Activated T-cell treated with anti-CD3 and anti-CD28 coated beads, Interleukin-2, amount 50 U/mL, for 4 hours (primary cell): ENCODE data around the gene ANXA2R. TPM values are rescaled to one million over a fixed set of nuclear protein-coding genes. Genes with fewer than 3 reads are reported as not detected.
A peak's percentile ranks its signal among the peaks of the same experiment; 100 is the strongest.
"Not testable (repeated sequence)": the region's sequence is repeated elsewhere in the genome, so short reads cannot be mapped to it uniquely, and the experiment has no call there.

ENCODE experiments used
- ATAC-seq, 2 donors: fragments of 200-7000 bp; cut with Tn5 transposase; one replicate each; pipeline ENCODE4 v1.10.0; 2021
- DNase-seq: peaks from one replicate; pipeline ENCODE4 v3.0.0-alpha.2; 2020
- H3K27me3 Mint-ChIP-seq: one replicate; pipeline ENCODE4 v1.8.0; 2021; ENCODE audit warnings: low read depth, mixed read lengths
- H3K36me3 Mint-ChIP-seq: one replicate; pipeline ENCODE4 v1.8.0; 2022; ENCODE audit warnings: mixed read lengths; ENCODE audit not compliant: insufficient read depth
- H3K4me1 Mint-ChIP-seq: one replicate; pipeline ENCODE4 v1.8.0; 2021; ENCODE audit warnings: low read depth, mixed read lengths
- H3K4me3 Mint-ChIP-seq: one replicate; pipeline ENCODE4 v1.8.0; 2021; ENCODE audit warnings: mild to moderate bottlenecking, moderate library complexity, mixed read lengths
- H3K9me3 Mint-ChIP-seq: one replicate; pipeline ENCODE4 v1.8.0; 2021; ENCODE audit warnings: mixed read lengths
- total RNA-seq, 3 donors: library from RNA; stranded (reverse); gene quantifications; one replicate each; pipeline ENCODE4 v1.2.1, GENCODE V29; 2021

The ANXA2R gene
- total RNA-seq, 3 donors from 2014 or later: 2.6 to 4.0 (median 3.5) TPM

DNA sequence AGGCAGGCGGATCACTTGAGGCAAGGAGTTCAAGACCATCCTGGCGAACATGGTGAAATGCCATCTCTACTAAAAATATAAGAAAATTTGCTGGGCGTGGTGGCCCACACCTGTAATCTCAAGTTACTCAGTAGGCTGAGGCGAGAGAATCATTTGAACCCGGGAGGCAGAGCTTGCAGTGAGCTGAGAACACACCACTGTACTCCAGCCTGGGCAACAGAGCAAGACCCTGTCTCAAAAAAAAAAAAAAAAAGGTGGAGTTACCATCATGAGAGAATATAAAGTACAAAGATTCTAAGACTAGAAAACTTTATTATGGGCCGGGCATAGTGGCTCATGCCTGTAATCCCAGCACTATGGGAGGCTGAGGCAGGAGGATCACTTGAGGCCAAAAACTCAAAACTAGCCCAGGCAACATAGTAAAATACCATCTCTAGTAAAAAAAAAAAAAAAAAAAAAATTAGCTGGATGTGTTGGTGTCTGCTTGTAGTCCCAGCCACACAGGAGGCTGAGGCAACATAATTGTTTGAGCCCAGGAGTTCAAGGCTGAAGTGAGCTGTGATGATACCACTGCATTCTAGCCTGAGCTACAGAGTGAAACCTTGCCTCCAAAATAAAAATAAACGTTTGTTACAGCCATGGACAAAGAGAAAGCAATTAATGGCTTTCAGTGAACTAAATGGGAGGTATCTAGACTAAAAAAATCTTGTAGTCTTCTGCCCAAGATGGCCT is 12.9 kb downstream of the ANXA2R start:
- no peak for DNase-seq
- peaks cover 2% of the 10 kb centered on the region for H3K36me3 Mint-ChIP-seq
- ATAC-seq: no peak
- no peaks in the 10 kb centered on the region for H3K27me3 Mint-ChIP-seq
- H3K4me3 Mint-ChIP-seq: no peak overlapping the region
- H3K9me3 Mint-ChIP-seq: no peaks in the 10 kb centered on the region
- peaks cover 23% of the 10 kb centered on the region for H3K4me1 Mint-ChIP-seq

DNA sequence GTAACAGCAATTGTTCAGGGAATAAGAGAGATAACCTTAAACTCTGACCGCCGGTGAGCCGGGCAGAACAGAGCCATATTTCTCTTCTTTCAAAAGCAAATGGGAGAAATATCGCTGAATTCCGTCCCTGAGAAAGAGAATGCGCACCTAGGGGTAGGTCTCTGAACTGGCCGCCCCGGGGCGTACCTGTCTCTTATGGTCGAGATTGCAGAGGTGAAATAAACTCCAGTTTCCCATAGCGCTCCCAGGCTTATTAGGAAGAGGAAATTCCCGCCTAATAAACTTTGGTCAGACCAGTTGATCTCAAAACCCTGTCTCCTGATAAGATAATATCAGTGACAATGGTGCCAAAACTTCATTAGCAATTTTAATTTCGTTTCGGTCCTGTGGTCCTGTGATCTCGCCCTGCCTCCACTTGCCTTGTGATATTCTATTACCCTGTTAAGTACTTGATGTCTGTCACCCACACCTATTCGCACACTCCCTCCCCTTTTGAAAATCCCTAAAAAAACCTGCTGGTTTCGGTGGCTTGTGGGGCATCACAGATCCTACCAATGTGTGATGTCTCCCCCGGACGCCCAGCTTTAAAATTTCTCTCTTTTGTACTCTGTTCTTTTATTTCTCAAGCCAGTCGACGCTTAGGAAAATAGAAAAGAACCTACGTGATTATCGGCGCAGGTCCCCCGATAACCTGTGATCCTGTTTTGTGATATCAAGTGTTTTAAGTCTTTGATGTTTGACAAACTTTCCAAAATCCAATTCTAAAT is 14.8 kb downstream of the ANXA2R start:
- not testable (repeated sequence) for ATAC-seq

DNA sequence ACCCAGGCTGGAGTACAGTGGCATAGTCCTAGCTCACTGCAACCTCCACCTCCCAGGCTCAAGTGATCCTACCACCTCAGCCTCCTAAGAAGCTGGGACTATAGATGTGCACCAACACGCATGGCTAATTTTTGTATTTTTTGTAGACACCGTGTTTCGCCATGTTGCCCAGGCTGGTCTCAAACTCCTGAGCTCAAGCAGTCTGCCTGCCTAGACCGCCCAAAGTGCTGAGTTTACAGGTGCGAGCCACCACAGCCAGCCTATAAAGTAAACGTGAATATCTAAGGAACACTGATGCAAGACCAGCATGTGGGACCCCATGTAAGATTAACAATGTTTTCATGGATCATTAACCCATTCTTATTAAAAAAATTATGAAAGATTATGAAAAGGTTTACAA is 15.9 kb downstream of the ANXA2R start:
- Mint-ChIP-seq H3K4me3 (no peak overlapping the region), H3K4me1 (peaks cover 25% of the 10 kb centered on the region), H3K27me3 (no peaks in the 10 kb centered on the region), H3K36me3 (peaks cover 2% of the 10 kb centered on the region), H3K9me3 (no peaks in the 10 kb centered on the region)
- DNase-seq (no peak), ATAC-seq (no peak)

More for the DNA sequence above, 14.8 kb downstream of the ANXA2R start:
- H3K27me3 Mint-ChIP-seq, DNase-seq, H3K4me3 Mint-ChIP-seq, H3K36me3 Mint-ChIP-seq, H3K9me3 Mint-ChIP-seq: not testable (repeated sequence)
- peaks cover 30% of the 10 kb centered on the region for H3K4me1 Mint-ChIP-seq

DNA sequence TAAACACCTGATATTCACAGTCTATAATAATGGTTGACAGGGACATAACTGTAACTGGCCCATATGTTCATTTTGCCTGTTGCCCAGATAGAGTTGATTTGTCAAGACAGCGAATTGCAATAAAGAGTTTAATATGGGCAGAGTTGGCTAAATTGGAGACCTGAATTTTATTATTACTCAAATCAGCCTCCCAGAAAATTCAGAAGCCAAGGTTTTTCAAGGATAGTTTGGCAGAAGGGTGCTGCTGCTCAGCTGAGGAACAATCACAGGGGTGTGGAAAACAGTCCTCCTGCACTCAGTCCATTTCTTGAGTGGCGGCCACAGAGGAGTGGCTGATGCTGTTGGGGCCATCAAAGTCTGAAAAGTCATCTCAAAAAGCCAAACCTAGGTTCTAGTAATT is 19.0 kb downstream of the ANXA2R start:
- ATAC-seq: no peak
- Mint-ChIP-seq H3K4me1 (peaks cover 29% of the 10 kb centered on the region), H3K27me3 (no peaks in the 10 kb centered on the region), H3K36me3 (peaks cover 2% of the 10 kb centered on the region), H3K9me3 (no peaks in the 10 kb centered on the region), H3K4me3 (peak overlapping the region; percentile 97)
- no peak for DNase-seq

DNA sequence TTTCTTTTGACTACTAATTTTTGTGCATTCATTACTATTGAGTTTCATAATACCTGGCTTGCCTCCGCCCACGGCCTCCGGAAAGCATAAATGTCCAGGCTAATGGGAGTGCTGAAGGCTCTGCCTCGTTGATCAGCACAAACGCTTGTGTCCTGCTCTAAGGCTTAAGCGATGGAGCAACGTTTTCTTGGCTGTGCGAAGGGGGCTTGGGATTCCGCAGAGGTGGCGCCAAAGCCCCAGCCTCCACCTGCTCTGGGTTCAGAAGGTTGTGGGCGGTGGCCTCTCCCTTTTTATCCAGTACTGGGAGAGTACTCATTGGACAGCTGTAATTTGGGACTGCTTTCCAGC is 19.7 kb downstream of the ANXA2R start:
- no peaks in the 10 kb centered on the region for H3K9me3 Mint-ChIP-seq
- H3K4me1 Mint-ChIP-seq: peaks cover 36% of the 10 kb centered on the region
- peak overlapping the region; percentile 97 for H3K4me3 Mint-ChIP-seq
- no peaks in the 10 kb centered on the region for H3K27me3 Mint-ChIP-seq
- ATAC-seq (no peak), DNase-seq (no peak)
- H3K36me3 Mint-ChIP-seq: no peaks in the 10 kb centered on the region

DNA sequence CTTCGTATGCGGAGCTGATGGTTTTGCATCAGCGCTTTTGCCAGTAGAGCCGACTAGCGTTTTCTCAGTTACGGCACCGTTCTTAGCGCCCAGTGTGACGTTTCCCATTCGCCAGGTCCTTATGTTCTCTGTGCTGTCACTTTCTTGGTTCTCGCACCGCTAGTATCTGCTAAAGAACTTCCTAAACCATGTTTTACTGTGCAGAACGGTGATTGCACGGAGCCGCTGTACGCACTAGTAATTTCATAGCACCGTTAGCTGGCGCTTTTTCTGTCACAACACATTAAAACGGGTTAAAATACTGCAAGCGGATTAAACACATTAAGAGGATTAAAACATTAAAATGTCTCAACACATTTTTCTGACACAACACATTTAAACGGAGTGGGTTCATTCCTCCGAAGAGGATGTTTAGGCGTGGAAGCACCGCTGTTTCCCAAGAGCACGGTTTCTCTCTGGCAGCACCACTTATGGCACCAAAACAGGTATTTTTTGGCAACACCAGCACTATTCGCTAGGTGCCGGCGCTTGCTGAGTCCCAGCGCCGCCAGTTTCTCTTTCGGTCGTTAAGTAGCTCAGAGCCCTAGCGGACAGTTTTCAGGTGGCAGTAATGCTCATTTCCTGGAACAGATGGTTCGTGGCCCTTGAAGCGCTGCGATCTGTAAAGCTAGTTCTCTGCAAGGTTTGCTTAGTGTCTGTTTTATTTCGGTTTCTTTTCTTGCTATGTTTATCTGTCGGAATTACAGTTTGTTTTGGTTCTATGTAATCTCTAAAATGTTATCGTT is 20.3 kb downstream of the ANXA2R start:
- Mint-ChIP-seq H3K36me3 (no peaks in the 10 kb centered on the region), H3K27me3 (no peaks in the 10 kb centered on the region), H3K4me1 (peaks cover 42% of the 10 kb centered on the region)

DNA sequence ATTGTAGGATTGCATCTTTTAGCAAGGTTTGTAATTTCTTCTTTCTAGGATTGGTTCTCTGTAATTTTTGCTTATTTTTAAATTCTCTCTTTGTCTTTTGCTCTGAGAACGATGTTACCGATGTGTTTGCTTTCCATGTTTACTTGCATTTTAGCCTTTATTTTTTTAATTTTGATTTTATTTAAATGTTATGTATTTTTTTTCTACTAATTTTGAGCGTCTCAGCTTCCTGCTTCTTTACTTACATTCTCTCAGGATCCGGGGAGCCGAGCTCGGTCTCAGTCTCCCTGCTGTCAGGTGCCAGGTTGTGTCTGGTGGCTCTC is 20.9 kb downstream of the ANXA2R start:
- Mint-ChIP-seq H3K4me3 (peak overlapping the region; percentile 97), H3K4me1 (peaks cover 44% of the 10 kb centered on the region), H3K9me3 (no peaks in the 10 kb centered on the region), H3K27me3 (no peaks in the 10 kb centered on the region), H3K36me3 (no peaks in the 10 kb centered on the region)
- ATAC-seq (no peak), DNase-seq (no peak)

More for the DNA sequence above, 20.3 kb downstream of the ANXA2R start:
- ATAC-seq (peak; percentile 70 to 74), DNase-seq (peak; percentile 78)
- Mint-ChIP-seq H3K9me3 (no peaks in the 10 kb centered on the region), H3K4me3 (peak overlapping the region; percentile 97)

DNA sequence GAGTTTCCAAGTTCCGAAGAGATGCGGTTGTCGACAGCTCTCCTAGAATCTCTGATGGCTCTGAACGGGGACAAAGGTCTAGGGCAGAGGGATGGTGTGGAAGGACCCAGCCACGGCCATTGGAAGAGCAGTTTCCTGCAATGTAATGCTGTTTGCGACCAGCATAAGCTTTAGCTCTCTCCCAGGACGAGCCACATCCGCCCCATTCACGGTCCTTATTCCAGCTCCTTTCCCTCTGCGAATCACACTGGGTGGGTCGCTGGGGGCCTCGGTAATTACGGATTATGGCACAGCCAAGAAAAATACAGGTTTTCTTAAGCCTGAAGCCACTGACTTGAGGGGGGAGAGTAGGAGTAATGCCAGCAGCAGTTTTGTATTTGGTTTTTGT is 22.7 kb downstream of the ANXA2R start:
- Mint-ChIP-seq H3K27me3 (no peaks in the 10 kb centered on the region), H3K4me1 (peaks cover 42% of the 10 kb centered on the region), H3K4me3 (peak overlapping the region; percentile 97), H3K9me3 (no peaks in the 10 kb centered on the region), H3K36me3 (no peaks in the 10 kb centered on the region)
- ATAC-seq (peak; percentile 14 to 21), DNase-seq (no peak)

DNA sequence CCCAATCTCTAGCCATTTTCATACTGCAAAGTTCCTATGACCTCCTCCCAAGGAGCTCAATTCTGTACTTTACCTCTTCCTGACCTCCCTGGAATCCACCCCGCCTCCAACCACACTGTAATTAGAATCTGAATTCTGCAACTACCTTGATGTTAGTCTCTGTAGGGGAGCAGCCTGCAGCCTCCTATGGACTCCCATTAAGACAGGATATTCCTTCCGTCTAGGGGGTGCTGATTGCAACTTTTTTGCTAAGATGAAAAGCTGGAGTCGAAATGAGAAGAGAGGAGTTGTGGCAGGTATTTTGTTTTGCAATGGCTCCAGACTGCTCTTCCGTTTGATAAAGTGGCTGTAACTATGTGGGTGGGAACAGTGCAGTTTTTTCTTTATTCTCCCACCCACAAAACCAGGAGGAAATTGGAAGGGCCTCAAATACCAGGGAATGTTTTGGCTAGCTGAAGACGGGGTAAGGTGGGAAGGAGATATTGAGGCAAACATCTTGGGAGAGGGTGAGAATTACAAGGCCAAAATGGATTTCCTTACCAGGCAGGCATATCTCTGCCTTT is 23.8 kb downstream of the ANXA2R start:
- DNase-seq (no peak), ATAC-seq (no peak)
- Mint-ChIP-seq H3K4me3 (peak overlapping the region; percentile 97), H3K9me3 (no peaks in the 10 kb centered on the region), H3K27me3 (no peaks in the 10 kb centered on the region), H3K4me1 (peaks cover 39% of the 10 kb centered on the region), H3K36me3 (no peaks in the 10 kb centered on the region)

DNA sequence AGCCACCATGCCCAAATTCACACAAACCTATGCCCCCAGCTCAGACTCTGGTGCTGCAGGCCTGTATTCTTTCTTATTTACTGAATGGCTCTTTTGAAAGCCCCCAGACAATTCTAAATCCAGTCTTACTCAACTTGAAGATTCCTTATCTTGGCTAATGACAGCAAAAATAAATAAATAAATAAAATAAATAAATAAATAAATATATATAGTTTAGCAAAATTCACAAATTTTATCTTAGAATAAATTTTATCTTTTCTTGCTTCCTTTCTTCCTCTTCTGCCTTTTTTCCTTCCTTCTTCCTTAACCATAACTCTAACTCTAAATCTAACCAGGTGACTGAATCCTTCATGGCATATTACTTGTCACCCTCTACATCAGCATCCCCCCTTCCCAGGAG is 25.6 kb downstream of the ANXA2R start:
- Mint-ChIP-seq H3K27me3 (no peaks in the 10 kb centered on the region), H3K9me3 (no peaks in the 10 kb centered on the region), H3K4me1 (peaks cover 50% of the 10 kb centered on the region), H3K36me3 (no peaks in the 10 kb centered on the region), H3K4me3 (no peak overlapping the region)
- ATAC-seq (no peak), DNase-seq (no peak)

DNA sequence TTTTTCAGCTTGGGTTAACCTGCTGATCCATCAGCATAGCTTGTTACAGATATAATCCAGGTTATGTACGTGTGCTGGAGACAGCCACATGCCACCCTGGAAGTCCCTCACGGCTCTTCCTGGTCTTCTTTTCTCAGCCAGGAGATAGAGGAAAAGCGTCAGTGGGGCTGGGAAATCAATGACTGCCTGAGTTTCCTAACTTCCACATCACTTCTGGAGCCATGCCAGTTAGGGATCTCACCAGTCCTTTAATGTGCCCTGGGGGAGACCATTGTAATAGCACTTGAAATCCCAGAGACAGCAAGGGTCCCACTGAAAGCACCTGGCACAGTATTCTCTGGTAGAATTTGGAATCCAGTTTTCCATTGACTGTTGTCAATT is 29.2 kb downstream of the ANXA2R start:
- no peaks in the 10 kb centered on the region for H3K36me3 Mint-ChIP-seq
- peak overlapping the region; percentile 87 for H3K4me3 Mint-ChIP-seq
- H3K27me3 Mint-ChIP-seq: no peaks in the 10 kb centered on the region
- H3K9me3 Mint-ChIP-seq: no peaks in the 10 kb centered on the region
- ATAC-seq: no peak
- no peak for DNase-seq
- peaks cover 42% of the 10 kb centered on the region for H3K4me1 Mint-ChIP-seq

DNA sequence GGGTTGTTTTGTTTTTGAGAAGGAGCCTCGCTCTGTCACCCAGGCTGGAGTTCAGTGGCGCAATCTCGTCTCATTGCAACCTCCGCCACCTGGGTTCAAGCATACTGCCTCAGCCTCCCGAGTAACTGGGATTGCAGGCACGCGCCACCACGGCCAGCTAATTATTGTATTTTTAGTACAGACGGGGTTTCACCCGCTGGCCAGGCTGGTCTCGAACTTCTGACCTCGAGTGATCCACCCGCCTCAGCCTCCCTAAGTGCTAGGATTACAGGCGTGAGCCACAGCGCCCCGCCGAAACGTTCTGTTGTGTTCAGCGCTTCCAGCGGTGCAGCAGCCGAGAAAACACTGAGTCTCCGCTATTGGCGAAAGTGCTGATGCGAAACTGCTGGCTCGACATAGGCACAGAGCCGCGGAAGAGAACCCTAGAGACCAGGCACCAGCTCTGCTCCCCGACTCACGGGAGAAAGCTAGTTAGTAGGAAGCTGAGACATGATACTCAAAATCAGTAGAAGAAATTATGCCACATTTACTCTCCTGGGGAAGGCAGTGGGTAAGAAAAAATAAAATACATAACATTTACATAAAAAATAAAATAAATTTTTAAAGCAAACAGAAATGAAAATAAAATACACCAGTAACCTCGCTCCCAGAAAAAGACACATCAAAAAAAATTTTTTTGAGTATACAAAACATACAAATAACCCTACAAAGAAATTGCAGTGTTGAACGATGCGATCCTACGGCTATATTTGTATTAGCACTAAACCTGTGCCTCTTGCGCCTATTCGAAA is 31.6 kb downstream of the ANXA2R start:
- DNase-seq (peak; percentile 89), ATAC-seq (peak; percentile 68 to 70)
- no peaks in the 10 kb centered on the region for H3K27me3 Mint-ChIP-seq
- peaks cover 29% of the 10 kb centered on the region for H3K4me1 Mint-ChIP-seq
- H3K36me3 Mint-ChIP-seq: no peaks in the 10 kb centered on the region
- no peaks in the 10 kb centered on the region for H3K9me3 Mint-ChIP-seq
- H3K4me3 Mint-ChIP-seq: peak overlapping the region; percentile 87

DNA sequence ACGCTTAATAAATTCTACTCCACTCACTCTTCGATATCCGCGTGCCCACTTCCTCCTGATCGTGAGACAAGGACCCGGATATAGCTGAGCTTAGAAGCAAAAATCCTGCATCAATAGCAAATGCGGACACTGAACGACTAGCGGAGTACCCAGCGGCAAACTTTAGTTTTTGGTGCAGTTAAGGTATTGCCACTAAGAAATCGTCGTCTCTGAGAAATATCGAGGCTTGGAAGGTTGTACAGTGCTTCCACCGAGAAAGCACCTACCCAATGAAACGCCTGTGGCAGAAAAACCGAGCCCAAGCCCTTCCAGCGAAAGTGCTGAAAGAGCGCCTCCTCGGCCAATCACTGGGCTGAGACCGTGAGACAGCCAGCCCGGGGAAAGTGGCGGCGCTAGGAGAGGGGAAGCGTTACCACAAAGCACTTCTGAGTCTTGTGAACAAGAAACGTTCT is 32.2 kb downstream of the ANXA2R start:
- H3K27me3 Mint-ChIP-seq: no peaks in the 10 kb centered on the region
- no peaks in the 10 kb centered on the region for H3K36me3 Mint-ChIP-seq
- no peaks in the 10 kb centered on the region for H3K9me3 Mint-ChIP-seq
- ATAC-seq: peak; percentile 76 to 84
- H3K4me1 Mint-ChIP-seq: peaks cover 29% of the 10 kb centered on the region
- peak overlapping the region; percentile 86 for H3K4me3 Mint-ChIP-seq
- peak; percentile 70 for DNase-seq
